Liver (tissue), 3 donors: ENCODE results near the gene TBX19.

Experiments used
- ATF3 ChIP-seq: IDR thresholded peaks from 2 replicates; pipeline ENCODE4 v1.6.1; 2016; ENCODE audit warnings: antibody characterized with exemption
- GABPA ChIP-seq, 2 donors: IDR thresholded peaks in 1 of 2; conservative IDR thresholded peaks in 1 of 2; 2 replicates each; pipeline ENCODE4 v1.6.1; 2016; ENCODE audit warnings: antibody characterized with exemption in 2 of 2, mild to moderate bottlenecking in 1 of 2, moderate library complexity in 1 of 2
- JUND ChIP-seq, 2 donors: IDR thresholded peaks; 2 replicates each; pipeline ENCODE4 v1.6.1; 2016; ENCODE audit warnings: antibody characterized with exemption in 2 of 2
- MAX ChIP-seq: IDR thresholded peaks from 2 replicates; pipeline ENCODE4 v1.6.1; 2016; ENCODE audit warnings: antibody characterized with exemption
- RAD21 ChIP-seq, 2 donors: IDR thresholded peaks; 2 replicates each; pipeline ENCODE4 v1.6.1; 2016; ENCODE audit warnings: antibody characterized with exemption in 2 of 2, mild to moderate bottlenecking in 2 of 2
- SP1 ChIP-seq: IDR thresholded peaks from 2 replicates; pipeline ENCODE4 v1.6.1; 2018; ENCODE audit warnings: antibody characterized with exemption, mild to moderate bottlenecking
- TF ChIP-seq, protein P1 (sequence below): fragments of 150-350 bp; IDR thresholded peaks from 2 replicates; pipeline ENCODE4 v1.5.1; 2017; ENCODE audit warnings: improper control_type of control experiment, low read depth, low read length; ENCODE audit not compliant: missing input control
- TF ChIP-seq, protein P2 (sequence below): IDR thresholded peaks from 2 replicates; pipeline ENCODE4 v1.6.1; 2016; ENCODE audit warnings: antibody characterized with exemption
- TF ChIP-seq, protein P3 (sequence below): IDR thresholded peaks from 2 replicates; pipeline ENCODE4 v1.6.1; 2016; ENCODE audit warnings: antibody characterized with exemption, mild to moderate bottlenecking
- donor health status: healthy.
- donor health status: healthy.

GRCh38 chr1:168320149-168320548, 39.5 kb downstream of the TBX19 start:
- TF ChIP-seq ATF3: no peak
- TF ChIP-seq, protein P1, sequence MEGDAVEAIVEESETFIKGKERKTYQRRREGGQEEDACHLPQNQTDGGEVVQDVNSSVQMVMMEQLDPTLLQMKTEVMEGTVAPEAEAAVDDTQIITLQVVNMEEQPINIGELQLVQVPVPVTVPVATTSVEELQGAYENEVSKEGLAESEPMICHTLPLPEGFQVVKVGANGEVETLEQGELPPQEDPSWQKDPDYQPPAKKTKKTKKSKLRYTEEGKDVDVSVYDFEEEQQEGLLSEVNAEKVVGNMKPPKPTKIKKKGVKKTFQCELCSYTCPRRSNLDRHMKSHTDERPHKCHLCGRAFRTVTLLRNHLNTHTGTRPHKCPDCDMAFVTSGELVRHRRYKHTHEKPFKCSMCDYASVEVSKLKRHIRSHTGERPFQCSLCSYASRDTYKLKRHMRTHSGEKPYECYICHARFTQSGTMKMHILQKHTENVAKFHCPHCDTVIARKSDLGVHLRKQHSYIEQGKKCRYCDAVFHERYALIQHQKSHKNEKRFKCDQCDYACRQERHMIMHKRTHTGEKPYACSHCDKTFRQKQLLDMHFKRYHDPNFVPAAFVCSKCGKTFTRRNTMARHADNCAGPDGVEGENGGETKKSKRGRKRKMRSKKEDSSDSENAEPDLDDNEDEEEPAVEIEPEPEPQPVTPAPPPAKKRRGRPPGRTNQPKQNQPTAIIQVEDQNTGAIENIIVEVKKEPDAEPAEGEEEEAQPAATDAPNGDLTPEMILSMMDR: no peak
- TF ChIP-seq SP1: peak; percentile 45
- no peak for TF ChIP-seq MAX
- no peak for TF ChIP-seq JUND (IDR thresholded peaks at IDR 0.05)
- no peak for TF ChIP-seq GABPA (IDR thresholded peaks at IDR 0.05 in 1 of 2, conservative IDR thresholded peaks at IDR 0.05 in 1 of 2)
- no peak for TF ChIP-seq RAD21 (IDR thresholded peaks at IDR 0.05)
- TF ChIP-seq, protein P2, sequence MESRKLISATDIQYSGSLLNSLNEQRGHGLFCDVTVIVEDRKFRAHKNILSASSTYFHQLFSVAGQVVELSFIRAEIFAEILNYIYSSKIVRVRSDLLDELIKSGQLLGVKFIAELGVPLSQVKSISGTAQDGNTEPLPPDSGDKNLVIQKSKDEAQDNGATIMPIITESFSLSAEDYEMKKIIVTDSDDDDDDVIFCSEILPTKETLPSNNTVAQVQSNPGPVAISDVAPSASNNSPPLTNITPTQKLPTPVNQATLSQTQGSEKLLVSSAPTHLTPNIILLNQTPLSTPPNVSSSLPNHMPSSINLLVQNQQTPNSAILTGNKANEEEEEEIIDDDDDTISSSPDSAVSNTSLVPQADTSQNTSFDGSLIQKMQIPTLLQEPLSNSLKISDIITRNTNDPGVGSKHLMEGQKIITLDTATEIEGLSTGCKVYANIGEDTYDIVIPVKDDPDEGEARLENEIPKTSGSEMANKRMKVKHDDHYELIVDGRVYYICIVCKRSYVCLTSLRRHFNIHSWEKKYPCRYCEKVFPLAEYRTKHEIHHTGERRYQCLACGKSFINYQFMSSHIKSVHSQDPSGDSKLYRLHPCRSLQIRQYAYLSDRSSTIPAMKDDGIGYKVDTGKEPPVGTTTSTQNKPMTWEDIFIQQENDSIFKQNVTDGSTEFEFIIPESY: no peak
- TF ChIP-seq, protein P3, sequence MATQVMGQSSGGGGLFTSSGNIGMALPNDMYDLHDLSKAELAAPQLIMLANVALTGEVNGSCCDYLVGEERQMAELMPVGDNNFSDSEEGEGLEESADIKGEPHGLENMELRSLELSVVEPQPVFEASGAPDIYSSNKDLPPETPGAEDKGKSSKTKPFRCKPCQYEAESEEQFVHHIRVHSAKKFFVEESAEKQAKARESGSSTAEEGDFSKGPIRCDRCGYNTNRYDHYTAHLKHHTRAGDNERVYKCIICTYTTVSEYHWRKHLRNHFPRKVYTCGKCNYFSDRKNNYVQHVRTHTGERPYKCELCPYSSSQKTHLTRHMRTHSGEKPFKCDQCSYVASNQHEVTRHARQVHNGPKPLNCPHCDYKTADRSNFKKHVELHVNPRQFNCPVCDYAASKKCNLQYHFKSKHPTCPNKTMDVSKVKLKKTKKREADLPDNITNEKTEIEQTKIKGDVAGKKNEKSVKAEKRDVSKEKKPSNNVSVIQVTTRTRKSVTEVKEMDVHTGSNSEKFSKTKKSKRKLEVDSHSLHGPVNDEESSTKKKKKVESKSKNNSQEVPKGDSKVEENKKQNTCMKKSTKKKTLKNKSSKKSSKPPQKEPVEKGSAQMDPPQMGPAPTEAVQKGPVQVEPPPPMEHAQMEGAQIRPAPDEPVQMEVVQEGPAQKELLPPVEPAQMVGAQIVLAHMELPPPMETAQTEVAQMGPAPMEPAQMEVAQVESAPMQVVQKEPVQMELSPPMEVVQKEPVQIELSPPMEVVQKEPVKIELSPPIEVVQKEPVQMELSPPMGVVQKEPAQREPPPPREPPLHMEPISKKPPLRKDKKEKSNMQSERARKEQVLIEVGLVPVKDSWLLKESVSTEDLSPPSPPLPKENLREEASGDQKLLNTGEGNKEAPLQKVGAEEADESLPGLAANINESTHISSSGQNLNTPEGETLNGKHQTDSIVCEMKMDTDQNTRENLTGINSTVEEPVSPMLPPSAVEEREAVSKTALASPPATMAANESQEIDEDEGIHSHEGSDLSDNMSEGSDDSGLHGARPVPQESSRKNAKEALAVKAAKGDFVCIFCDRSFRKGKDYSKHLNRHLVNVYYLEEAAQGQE: no peak
